Activated gamma-delta T cell (primary cell): Measurements from ENCODE around the gene SLC16A1.
"Not testable (repeated sequence)": the region's sequence is repeated elsewhere in the genome, so short reads cannot be mapped to it uniquely, and the experiment has no call there.

Experiments used
- DNase-seq: peaks from one replicate; lab custom pipeline; 2025; lab: John Stamatoyannopoulos, UW

The SLC16A1 gene

DNA sequence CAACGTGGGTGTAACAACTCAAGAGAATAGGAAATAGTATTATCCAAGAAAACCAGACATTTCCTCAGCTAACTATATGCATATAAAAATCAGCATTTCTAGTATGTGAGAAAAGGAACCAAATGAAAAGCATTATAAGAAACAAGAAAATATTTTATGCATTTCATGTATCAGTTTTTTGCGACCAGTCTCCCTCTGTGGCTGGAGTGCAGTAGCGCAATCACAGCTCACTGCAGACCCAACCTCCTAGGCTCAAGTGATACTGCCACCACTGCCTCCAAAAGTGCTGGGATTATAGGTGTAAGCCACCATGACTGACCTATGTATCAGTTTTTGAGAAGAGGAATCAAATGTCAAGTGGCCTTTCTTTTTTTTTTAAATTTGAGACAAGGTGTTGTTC is 31.0 kb downstream of the SLC16A1 start:
- no peak for DNase-seq

DNA sequence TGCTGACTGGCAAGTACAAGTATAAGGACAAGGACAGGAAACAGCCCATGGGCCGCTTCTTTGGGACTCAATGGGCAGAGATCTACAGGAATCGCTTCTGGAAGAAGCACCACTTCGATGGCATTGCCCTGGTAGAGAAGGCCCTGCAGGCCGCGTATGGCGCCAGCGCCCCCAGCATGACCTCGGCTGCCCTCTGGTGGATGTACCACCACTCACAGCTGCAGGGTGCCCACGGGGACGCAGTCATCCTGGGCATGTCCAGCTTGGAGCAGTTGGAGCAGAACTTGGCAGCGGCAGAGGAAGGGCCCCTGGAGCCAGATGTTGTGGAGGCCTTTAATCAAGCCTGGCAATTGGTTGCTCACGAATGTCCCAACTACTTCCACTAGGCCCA is 32.0 kb downstream of the SLC16A1 start:
- no peak for DNase-seq

DNA sequence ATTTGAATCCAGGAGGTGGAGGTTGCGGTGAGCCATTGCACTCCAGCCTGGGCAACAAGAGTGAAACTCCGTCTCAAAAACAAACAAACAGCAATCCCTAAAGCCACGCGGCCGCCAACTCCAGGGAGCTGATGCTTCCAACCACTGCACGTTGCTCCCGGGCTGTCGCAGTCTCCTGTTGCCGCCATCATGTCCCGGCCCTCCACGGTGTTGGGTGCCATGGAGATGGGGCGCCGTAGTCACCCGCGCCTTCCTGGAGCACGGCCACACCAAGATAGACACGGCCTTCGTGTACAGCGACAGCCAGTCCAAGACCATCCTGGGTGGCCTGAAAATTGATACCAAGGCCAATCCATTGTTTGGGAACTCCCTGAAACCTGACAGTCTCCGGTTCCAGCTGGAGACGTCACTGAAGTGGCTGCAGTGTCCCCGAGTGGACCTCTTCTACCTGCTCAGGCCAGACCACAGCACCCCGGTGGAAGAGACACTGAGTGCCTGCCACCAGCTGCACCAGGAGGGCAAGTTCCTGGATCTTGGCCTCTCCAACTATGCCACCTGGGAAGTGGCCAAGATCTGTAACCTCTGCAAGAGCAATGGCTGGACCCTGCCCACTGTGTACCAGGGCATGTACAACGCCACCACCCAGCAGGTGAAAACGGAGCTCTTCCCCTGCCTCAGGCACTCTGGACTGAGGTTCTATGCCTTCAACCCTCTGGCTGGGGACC is 32.6 kb downstream of the SLC16A1 start:
- no peak for DNase-seq

DNA sequence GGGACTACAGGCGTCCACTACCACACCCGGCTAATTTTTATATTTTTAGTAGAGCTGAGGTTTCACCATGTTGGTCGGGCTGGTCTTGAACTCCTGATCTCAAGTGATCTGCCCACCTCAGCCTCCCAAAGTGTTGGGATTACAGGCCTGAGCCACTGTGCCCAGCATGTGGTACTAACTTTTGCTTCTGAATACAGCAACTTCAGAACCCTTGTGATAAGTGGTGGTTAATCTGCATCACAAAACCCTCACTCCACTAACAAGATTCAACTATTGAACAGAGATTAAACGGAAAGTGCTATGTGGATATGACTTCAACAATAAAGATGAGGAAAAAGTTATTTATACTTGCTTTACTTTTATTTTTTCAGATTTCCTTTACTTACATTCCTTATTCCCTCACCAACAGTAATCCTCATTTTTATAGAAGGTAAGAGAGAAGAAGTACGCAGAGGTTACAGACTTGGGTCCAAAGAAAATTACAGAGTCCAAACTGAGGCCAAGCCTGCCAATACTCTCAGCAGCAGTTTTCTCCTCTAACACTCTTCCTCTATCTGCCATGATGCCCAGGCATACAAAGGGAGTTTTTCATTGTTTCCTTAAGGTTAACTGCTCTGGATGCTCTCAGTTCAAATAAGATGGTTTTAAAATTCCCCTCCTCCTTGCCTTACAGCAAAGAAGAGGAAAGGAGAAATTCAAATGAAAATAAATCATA is 44.3 kb downstream of the SLC16A1 start:
- DNase-seq: no peak

DNA sequence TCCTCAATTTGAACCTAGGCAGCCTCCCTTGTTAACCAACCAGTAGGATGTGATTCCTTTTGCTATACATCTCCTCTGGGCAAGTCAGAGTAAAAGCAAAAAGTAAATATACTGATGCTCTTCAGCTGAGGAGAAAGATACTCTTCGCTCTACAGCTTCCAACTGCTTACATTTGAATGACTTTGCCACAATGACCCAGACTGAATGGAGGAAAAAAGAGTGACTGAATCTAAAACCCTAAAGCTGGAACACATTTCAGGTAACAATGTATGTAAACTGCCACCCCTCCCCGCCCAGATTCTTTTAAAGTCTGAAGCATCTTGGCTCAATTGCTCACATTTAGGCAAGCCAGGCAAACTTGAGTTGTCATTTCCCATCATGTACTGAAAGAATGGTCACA is 46.1 kb downstream of the SLC16A1 start:
- no peak for DNase-seq

DNA sequence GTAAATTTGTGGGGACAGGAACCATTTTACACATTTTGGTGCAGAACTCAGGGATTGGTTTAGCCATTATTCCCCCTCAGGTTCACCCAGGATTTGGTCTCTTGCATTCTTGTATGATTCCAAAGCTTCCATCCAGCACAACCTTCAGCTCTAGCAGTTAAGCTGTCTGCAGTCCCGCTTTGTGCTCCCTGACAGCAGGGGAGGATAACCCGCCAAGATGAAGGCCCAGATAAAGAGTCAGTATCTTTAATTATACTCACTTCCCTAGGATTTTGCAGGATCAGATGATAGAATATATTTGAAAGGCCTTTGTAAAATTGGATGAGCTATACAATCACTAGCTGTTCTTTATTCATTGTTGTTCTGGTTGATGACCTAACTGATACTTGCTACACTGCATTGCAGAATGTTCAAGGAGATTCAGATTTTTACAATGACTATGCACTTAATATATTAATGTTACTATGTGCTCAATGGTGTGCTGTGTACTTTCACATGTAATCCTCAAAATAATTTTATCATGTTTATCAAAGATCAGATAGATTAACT is 49.8 kb downstream of the SLC16A1 start:
- DNase-seq: no peak

DNA sequence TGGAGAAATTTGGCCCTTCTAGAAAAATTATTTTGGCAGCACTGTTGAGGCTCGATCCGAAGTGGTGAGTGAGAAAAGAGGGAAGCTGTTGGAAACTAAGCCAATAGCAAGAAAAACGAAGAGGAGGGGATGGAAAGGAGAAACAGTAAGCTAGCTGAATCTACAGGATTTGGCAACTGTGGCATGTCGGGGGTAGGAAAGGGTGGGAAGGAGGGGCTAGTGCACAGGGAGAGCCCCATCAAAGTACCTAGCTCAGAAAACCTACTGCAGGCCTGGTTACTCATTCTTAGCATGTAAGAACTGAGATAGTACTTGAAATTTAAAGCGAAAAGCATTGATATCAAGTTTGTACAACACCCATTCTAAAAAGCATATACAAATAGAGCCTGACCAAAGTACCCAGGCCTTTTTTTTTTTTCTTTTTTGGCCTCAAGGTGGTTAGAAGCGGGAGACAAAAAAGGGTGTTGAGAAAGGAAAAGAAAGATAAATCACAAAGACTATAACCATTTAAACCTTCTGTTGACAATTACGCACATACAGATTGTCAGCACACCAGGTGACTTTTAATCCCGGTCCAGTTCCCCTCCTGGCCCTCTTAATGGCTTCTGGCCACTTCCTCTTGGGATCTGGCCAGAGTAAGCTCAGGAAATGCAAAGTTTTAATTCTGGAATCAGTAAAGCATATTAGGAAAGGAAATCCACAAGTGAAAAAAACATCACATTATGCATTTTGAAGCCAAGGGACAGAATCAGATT is 50.4 kb downstream of the SLC16A1 start:
- no peak for DNase-seq

DNA sequence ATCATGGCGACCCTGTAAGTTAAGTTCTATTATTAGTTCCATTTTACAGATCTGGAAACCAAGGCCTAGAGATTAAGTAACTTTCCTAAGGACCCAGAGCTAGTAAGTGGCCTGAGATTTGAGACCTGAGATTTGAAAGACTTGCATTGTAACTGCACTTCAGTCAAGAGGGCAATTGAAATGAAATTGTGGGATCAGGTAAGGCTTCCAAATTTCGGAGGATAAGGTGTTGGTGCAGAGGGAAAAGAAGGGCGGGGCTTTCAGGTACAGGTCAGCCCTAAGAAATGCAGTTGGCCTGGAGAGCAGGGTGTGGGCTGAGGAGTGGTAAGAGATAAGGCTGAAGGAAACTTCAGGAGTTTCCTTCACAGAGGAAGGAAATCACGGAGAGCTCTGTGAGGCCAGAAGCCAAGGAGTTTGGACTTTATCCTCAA is 51.1 kb downstream of the SLC16A1 start:
- DNase-seq: no peak

DNA sequence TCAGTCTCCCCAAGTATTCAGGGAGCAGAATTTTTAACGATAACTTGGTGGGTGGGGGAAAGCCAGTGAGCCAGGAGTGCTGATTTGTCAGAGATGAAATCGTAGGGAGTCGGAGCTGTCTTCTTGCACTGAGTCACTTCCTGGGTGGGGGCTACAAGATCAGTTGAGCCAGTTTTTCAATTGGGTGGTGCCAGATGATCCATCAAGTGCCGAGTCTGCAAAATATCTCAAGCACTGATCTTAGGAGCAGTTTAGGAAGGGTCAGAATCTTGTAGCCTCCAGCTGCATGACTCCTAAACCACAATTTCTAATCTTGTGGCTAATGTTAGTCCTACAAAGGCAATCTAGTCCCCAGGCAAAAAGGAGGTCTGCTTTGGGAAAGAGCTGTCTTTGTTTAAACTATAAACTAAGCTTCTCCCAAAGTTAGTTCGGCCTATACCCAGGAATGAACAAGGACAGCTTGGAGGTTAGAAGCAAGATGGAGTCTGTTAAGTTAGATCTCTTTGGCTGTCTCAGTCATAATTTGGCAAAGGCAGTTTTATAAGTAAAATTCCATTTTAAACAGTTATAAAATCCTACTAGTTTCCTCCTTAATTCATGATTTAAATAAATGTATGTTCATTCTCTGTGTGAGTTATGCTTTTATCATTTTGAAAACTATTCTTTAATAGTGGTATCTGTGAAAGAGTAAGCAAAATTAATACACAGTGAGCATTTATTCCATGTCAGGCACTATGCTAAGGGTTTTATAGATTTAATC is 51.7 kb downstream of the SLC16A1 start:
- no peak for DNase-seq

DNA sequence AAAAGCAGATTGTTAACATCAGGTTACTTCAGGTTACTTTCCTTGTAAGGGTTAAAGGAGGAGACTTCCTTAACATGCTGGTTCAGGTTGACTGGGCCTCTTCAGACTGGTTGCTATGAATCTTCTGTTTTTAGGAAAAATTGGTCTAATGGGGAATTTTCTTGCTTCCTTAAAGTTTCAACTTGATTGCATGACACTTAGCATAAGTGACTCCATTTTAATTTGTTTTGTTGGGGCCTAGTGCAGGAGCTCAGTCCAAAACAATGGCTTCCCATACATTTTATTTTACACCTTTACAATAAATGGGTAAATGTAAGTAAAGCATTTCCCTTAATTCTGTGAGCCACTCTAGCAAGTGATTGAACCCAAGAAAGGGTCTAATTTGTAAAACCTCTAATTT is 53.8 kb downstream of the SLC16A1 start:
- no peak for DNase-seq

DNA sequence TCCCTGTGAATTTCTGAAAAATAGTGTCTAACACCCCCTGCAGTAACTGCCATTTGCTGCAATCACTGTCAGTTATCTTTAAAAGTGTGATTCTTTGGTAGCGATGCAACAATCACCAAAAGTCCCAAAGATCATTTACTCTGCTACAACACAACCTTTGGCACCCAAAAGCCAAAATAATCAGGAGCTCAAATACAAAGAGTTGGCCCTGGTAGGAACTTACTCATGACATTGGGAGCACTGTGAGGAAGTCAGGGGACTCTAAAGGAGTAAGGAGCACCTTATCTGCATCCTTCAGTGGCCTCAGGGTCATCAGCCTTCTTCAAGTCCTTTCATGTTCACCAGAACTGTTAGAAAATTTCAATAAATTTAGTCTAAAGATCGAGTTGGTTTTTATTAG is 54.6 kb downstream of the SLC16A1 start:
- no peak for DNase-seq

DNA sequence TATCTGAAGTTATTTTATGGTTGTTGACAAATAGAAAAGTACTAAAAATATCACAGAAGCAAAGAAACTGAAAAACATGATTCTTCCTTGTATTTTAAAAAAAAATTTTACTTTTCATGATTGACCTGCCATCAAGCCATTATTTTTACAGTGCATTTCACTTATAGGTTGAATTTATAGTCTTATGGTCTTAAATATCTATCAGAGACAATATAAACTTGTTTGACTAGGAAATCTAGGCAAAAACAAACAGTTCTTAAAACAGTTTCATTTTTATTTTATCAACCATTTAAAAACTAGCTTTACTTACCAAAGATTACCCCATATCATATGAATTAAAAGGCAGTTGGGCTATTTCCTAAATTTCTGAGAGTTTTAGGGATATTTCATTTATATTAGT is 59.2 kb downstream of the SLC16A1 start:
- DNase-seq: no peak

DNA sequence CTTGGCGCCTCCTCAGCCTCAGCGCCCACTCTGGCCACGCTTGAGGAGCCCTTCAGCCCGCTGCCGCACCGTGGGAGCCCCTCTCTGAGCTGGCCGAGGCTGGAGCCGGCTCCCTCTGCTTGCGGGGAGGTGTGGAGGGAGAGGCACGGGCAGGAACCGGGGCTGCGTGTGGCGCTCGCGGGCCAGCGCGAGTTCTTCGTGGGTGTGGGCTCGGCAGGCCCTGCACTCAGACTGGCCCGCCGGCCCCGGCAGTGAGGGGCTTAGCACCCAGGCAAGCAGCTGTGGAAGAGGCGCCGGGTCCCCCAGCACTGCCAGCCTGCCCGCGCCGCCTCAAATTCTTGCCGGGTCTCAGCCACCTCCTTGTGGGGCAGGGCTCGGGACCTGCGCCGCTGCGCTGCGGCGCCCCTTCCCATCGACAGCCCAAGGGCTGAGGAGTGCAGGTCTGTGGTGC is 61.4 kb downstream of the SLC16A1 start:
- no peak for DNase-seq

DNA sequence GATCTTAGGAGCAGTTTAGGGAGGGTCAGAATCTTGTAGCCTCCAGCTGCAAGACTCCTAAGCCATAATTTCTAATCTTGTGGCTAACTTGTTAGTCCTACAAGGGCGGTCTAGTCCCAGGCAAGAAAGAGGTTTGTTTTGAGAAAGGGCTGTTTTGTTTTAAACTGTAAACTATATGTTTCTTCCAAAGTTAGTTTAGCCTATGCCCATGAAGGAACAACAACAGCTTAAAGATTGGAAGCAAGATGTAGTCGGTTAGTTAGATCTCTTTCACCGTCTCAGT is 62.0 kb downstream of the SLC16A1 start:
- no peak for DNase-seq

DNA sequence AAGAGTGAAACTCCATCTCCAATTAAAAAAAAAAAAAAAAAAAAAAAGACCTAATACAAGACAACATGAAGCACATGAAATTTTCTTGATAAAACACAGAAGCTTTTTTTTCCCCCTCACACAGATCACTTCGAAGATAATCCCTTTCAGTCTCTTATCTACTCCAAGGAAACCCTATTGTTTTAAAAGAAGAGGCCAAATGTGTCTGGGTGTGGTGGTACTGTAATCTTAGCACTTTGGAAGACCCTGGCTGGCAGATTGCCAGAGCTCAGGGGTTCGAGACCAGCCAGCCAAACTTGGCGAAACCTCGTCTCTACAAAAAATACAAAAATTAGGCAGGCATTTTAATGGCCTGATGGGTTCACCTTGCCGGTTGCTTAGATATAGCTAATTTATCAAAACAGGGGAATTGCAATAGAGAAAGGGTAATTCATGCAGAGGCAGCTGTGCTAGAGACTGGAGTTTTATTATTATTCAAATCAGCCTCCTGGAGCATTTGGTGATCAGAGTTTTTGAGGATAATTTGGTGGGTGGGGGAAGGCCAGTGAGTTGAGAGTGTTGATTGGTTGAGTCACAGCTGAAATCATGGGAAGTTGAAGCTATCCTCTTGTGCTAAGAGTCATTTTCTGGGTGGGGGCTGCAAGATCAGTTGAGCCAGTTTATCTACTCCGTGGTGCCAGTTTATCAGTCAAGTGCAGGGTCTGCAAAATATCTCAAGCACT is 62.5 kb downstream of the SLC16A1 start:
- DNase-seq: no peak

DNA sequence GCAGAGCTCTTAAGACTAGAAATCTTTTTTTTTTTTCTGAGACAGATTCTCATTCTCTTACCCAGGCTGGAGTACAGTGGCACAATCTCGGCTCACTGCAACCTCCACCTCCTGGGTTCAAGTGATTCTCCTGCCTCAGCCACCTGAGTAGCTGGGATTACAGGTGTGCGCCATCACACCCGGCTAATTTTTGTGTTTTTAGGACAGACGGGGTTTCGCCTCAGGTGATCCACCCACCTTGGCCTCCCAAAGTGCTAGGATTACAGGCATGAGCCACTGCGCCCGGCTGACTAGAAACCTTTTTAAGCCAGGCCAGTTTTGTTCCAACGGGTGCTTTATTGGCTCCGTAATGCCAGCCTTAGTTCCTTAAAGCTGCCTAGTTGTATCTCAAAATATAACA is 66.1 kb downstream of the SLC16A1 start:
- DNase-seq: not testable (repeated sequence)

DNA sequence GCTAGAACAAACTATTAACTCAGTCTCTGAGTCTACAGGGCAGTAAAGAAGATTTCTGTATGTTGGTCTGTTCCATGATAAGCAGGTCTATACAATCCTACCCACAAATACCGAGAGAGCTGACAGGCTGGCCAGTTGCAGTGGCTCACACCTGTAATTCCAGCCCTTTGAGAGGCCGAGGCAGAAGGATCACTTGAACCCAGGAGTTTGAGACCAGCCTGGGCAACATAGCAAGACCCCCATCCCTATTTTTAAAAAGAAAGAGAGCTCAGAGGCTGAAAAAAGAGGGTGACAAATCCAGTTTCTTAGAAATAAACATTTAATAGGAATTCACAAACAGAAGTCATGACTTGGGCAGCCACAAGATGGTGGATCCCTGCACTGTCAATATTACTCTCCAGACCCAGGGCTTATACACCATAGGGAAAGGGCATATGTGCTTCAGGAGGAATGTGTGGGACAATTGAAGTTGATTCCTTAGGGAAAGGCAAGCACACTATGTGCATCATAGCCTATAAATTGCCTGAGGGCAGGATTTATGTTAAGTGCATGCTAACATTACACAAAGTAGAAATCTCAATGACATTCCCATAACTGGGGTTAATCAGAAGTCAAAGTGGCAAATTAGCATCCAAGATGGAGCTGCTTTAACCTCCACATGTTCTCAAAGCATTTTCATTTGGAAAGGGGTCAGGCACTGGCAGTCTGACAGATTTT is 66.8 kb downstream of the SLC16A1 start:
- no peak for DNase-seq

DNA sequence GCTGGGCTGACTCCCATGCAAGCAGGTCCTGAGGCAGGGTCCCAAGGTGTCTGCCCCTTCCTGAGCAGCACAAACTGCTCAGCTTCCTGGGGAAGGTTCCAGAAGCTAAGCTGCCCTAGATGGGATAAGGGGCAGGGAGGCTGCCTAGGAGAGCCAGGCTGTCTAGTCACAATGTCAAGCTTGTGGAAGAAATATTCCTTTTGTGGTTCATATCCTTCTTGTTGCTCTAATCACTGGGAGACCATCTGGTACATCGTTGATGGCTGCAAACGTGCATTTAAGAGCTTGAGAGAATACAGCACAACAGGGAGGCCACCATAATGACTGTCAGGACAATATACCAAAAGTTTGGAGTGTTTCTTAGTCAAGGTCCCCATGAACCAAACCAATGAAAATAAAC is 67.4 kb downstream of the SLC16A1 start:
- no peak for DNase-seq

DNA sequence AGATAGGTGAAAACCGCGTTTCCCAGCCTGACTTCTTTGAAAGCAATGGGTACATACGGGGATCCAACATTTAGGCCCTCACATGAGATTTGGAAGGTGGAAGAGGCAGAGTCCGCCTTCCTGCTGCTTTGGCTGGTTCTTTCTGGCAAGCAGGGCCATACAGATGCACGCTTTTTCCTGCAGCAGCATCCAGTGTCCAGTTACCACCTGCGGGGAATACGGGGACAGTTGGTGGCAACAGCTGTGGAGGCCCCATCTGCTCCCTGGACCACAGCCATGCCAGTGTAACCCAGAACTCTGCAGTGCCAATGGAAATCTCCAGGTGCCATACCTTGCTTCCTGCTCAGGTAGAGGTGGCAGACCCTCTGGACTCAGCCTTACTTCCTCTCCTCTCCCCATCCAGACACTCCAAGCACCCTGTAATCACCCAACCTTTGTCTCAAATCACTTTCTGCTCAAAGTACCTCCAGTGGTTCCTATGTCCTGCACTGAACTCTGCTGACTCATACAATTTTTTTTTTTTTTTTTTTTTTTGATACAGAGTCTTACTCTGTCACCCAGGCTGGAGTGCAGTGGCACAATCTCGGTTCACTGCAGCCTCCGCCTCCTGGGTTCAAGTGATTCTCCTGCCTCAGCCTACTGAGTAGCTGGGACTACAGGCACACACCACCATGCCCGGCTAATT is 68.3 kb downstream of the SLC16A1 start:
- no peak for DNase-seq

DNA sequence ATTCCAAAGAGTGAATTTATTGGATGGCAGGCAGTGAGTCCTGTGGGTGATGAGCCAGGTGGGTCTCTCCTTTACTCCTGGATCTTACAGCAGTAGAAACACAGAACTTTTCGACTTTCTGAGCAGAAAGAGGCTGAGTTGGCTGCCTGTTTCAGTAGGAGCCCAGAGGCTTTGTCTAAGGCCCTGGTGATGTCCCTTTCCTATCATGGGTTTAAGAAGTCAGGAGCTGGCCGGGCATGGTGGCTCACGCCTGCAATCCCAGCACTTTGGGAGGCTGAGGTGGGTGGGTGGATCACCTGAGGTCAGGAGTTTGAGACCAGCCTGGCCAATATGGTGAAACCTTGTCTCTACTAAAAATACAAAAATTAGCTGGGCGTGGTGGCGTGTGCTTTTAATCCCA is 71.0 kb downstream of the SLC16A1 start:
- DNase-seq: not testable (repeated sequence)
